H1 (cell line): ENCODE results near the gene TOM1L2. TPM values are rescaled to one million over a fixed set of nuclear protein-coding genes. Genes with fewer than 3 reads are reported as not detected.

ENCODE experiments used
- CTCF ChIA-PET: fragments of 300-600 bp; sonication (Branson Sonifier 250); formaldehyde crosslinking; loops from one replicate; lab custom pipeline; 2021; ENCODE audit not compliant: partially characterized antibody; lab: Charles Lee
- POLR2A ChIA-PET: fragments of 300-600 bp; sonication (Branson Sonifier 250); formaldehyde crosslinking; loops from one replicate; lab custom pipeline; 2021; ENCODE audit warnings: inconsistent platforms; ENCODE audit not compliant: partially characterized antibody; lab: Charles Lee
- DNase-seq, 2 experiments: peaks; one replicate each; pipeline versions ENCODE4 v3.0.0 to v3.0.0-alpha.2; 2010 to 2022; ENCODE audit warnings: low spot score in 2 of 2, low read depth in 1 of 2, mixed read lengths in 1 of 2
- FAIRE-seq: peaks from 2 replicates; lab custom pipeline; 2011; peaks lifted over from hg19 to GRCh38; lab: Jason Lieb, UNC
- H2AFZ ChIP-seq: 2 replicates; pipeline ENCODE4 v1.8.1; 2012; ENCODE audit warnings: low read length, inconsistent platforms
- H2AK5ac ChIP-seq: 2 replicates; pipeline ENCODE4 v1.6.1; 2013; ENCODE audit warnings: low read depth, low read length
- H2BK120ac ChIP-seq: replicated peaks from 2 replicates; pipeline ENCODE3; 2013; ENCODE audit warnings: low read depth, low read length, inconsistent platforms
- H2BK12ac ChIP-seq: 2 replicates; pipeline ENCODE4 v1.6.1; 2013; ENCODE audit warnings: low read depth, low read length
- H2BK15ac ChIP-seq: 2 replicates; pipeline ENCODE4 v1.6.1; 2013; ENCODE audit warnings: low read length
- H2BK20ac ChIP-seq: 2 replicates; pipeline ENCODE4 v1.6.1; 2013; ENCODE audit warnings: low read length
- H2BK5ac ChIP-seq: 2 replicates; pipeline ENCODE4 v1.6.1; 2013; ENCODE audit warnings: low read depth, low read length
- H3K14ac ChIP-seq: 2 replicates; pipeline ENCODE4 v1.6.1; 2013; ENCODE audit warnings: inconsistent platforms; ENCODE audit not compliant: insufficient read length
- H3K18ac ChIP-seq: 2 replicates; pipeline ENCODE4 v1.6.1; 2013; ENCODE audit warnings: low read length; ENCODE audit errors: extremely low read depth
- H3K23ac ChIP-seq: 2 replicates; pipeline ENCODE4 v1.6.1; 2013; ENCODE audit warnings: inconsistent platforms; ENCODE audit not compliant: insufficient read length
- H3K23me2 ChIP-seq: 2 replicates; pipeline ENCODE4 v1.6.1; 2013; ENCODE audit warnings: low read depth, low read length
- H3K27ac ChIP-seq: 2 replicates; pipeline ENCODE4 v1.6.1; 2011; ENCODE audit warnings: low read depth, low read length, inconsistent platforms
- H3K27me3 ChIP-seq, 4 experiments: replicated peaks in 1 of 4; 1 replicate in 1 of 4; 2 replicates in 3 of 4; pipeline versions ENCODE4 v1.6.1 to v1.8.1; 2011 to 2013; ENCODE audit warnings: low read length in 3 of 4, mild to moderate bottlenecking in 3 of 4, inconsistent platforms in 2 of 4, mixed read lengths in 2 of 4, moderate library complexity in 1 of 4; ENCODE audit not compliant: control insufficient read depth in 3 of 4, insufficient read depth in 3 of 4; ENCODE audit errors: extremely low read depth in 1 of 4
- H3K36me3 ChIP-seq, 4 experiments: 2 replicates each; pipeline versions ENCODE4 v1.6.1 to v1.8.1; 2011 to 2013; ENCODE audit warnings: mild to moderate bottlenecking in 4 of 4, low read length in 3 of 4, moderate library complexity in 2 of 4, control low read depth in 1 of 4, inconsistent platforms in 1 of 4; ENCODE audit not compliant: insufficient read depth in 4 of 4, control insufficient read depth in 2 of 4
- H3K4ac ChIP-seq: replicated peaks from 2 replicates; pipeline ENCODE3; 2013; ENCODE audit warnings: low read length, low read depth, mixed read lengths, inconsistent platforms; ENCODE audit not compliant: insufficient read length
- H3K4me1 ChIP-seq, 4 experiments: replicated peaks in 1 of 4; 1 replicate in 1 of 4; 2 replicates in 3 of 4; pipeline versions ENCODE4 v1.6.1 to v1.8.1; 2011 to 2013; ENCODE audit warnings: low read length in 3 of 4, inconsistent platforms in 2 of 4, mixed read lengths in 1 of 4; ENCODE audit not compliant: insufficient read depth in 4 of 4, control insufficient read depth in 3 of 4
- H3K4me2 ChIP-seq, 2 experiments: 2 replicates each; pipeline versions ENCODE4 v1.6.1 to v1.8.1; 2011 to 2013; ENCODE audit warnings: low read depth in 2 of 2, low read length in 2 of 2, control low read depth in 1 of 2, inconsistent platforms in 1 of 2, mild to moderate bottlenecking in 1 of 2; ENCODE audit not compliant: insufficient read depth in 1 of 2
- H3K4me3 ChIP-seq, 4 experiments: fragments of 200-600, 300-600 bp in 1 of 4; sonication (generic), shearing (Covaris generic), sonication (Bioruptor Twin) in 1 of 4; 2 replicates each; pipeline versions ENCODE4 v1.5.1 to v1.8.1; 2011 to 2016; ENCODE audit warnings: low read length in 4 of 4, low read depth in 3 of 4, control low read depth in 2 of 4, inconsistent platforms in 2 of 4, mild to moderate bottlenecking in 2 of 4, mixed read lengths in 1 of 4, moderate library complexity in 1 of 4; ENCODE audit not compliant: insufficient read depth in 2 of 4; ENCODE audit errors: extremely low read depth in 1 of 4
- H3K56ac ChIP-seq: replicated peaks from 2 replicates; pipeline ENCODE3; 2013; ENCODE audit warnings: low read depth, mild to moderate bottlenecking, mixed read lengths, low read length, inconsistent platforms; ENCODE audit not compliant: insufficient read length
- H3K79me1 ChIP-seq: 2 replicates; pipeline ENCODE4 v1.6.1; 2013; ENCODE audit warnings: low read depth, low read length, control low read depth
- H3K79me2 ChIP-seq, 2 experiments: 2 replicates each; pipeline versions ENCODE4 v1.6.1 to v1.8.1; 2012 to 2013; ENCODE audit warnings: low read length in 2 of 2, mild to moderate bottlenecking in 2 of 2, inconsistent platforms in 1 of 2; ENCODE audit not compliant: insufficient read depth in 2 of 2, control insufficient read depth in 1 of 2
- H3K9ac ChIP-seq, 4 experiments: replicated peaks in 1 of 4; 1 replicate in 1 of 4; 2 replicates in 3 of 4; pipeline versions ENCODE4 v1.6.1 to v1.8.1; 2011 to 2013; ENCODE audit warnings: low read depth in 3 of 4, low read length in 3 of 4, control low read depth in 2 of 4, mild to moderate bottlenecking in 2 of 4, moderate library complexity in 2 of 4, inconsistent platforms in 1 of 4; ENCODE audit errors: extremely low read depth in 1 of 4
- H3K9me3 ChIP-seq, 2 experiments: 2 replicates each; pipeline versions ENCODE4 v1.6.1 to v1.8.1; 2012 to 2013; ENCODE audit warnings: mild to moderate bottlenecking in 2 of 2, moderate library complexity in 2 of 2, control low read depth in 1 of 2, inconsistent platforms in 1 of 2, low read depth in 1 of 2, low read length in 1 of 2, mixed read lengths in 1 of 2; ENCODE audit not compliant: insufficient read depth in 2 of 2
- H4K20me1 ChIP-seq, 2 experiments: replicated peaks in 1 of 2; 2 replicates each; pipeline versions ENCODE3 to v1.8.1; 2011 to 2013; ENCODE audit warnings: inconsistent platforms in 2 of 2, low read length in 2 of 2, mild to moderate bottlenecking in 1 of 2; ENCODE audit not compliant: insufficient read depth in 2 of 2, control insufficient read depth in 1 of 2
- H4K5ac ChIP-seq: 2 replicates; pipeline ENCODE4 v1.6.1; 2013; ENCODE audit warnings: low read length, low read depth, mixed read lengths, inconsistent platforms; ENCODE audit not compliant: insufficient read length
- H4K8ac ChIP-seq: 2 replicates; pipeline ENCODE4 v1.8.0; 2013; ENCODE audit warnings: mild to moderate bottlenecking, moderate library complexity, low read length, inconsistent platforms; ENCODE audit not compliant: insufficient read depth; ENCODE audit errors: extremely low read depth
- H4K91ac ChIP-seq: replicated peaks from 2 replicates; pipeline ENCODE3; 2013; ENCODE audit warnings: low read length, mixed read lengths, inconsistent platforms; ENCODE audit not compliant: insufficient read length
- CHD2 ChIP-seq: IDR thresholded peaks from 2 replicates; pipeline ENCODE4 v1.6.1; 2012; ENCODE audit warnings: low read length, improper control_type of control experiment
- JUND ChIP-seq: IDR thresholded peaks from 2 replicates; pipeline ENCODE4 v1.6.1; 2011; ENCODE audit warnings: mild to moderate bottlenecking, improper control_type of control experiment, low read length
- WGBS, 2 experiments: shearing (Covaris generic) in 1 of 2; methylation state at CpG; one replicate each; pipeline versions ENCODE4 v1.1.6 to v1.1.7; 2013 to 2015; ENCODE audit warnings: low lambda C conversion rate in 2 of 2, mixed read lengths in 2 of 2, inconsistent platforms in 1 of 2, low coverage in 1 of 2, missing lambda C conversion rate in 1 of 2; ENCODE audit not compliant: insufficient replicate concordance in 2 of 2, insufficient coverage in 1 of 2, insufficient read length in 1 of 2; ENCODE audit errors: extremely low coverage in 1 of 2, missing lambda C conversion rate in 1 of 2; 5-methylcytosine and 5-hydroxymethylcytosine counted together
- polyA plus RNA-seq, 7 experiments: library from polyadenylated mRNA; depleted of rRNA in 3 of 7; stranded (reverse) in 5 of 7; unstranded in 2 of 7; fragments of >200 nt in 5 of 7; fragments of 200-250 nt in 2 of 7; gene quantifications; 1 replicate in 5 of 7; 2 replicates in 1 of 7; 4 replicates in 1 of 7; pipeline versions ENCODE4 v1.2.1 to v1.2.3, GENCODE V29; 2011 to 2013; ENCODE audit warnings: missing spikeins in 2 of 7, mixed read lengths in 2 of 7
- total RNA-seq: library from RNA; stranded (reverse); fragmentation: NEBNext Ultra II Directional; extraction: Animal tissue kit (Norgen Biotek cat#: 25700); gene quantifications from 2 replicates; pipeline ENCODE4 v1.2.1, GENCODE V29; 2021

The TOM1L2 gene
- total and polyA plus RNA-seq, 2 of the 8 experiments (the other 6 are each of a cell fraction or from before 2014, with no cell fraction given): 2.0 to 3.4 TPM

DNA sequence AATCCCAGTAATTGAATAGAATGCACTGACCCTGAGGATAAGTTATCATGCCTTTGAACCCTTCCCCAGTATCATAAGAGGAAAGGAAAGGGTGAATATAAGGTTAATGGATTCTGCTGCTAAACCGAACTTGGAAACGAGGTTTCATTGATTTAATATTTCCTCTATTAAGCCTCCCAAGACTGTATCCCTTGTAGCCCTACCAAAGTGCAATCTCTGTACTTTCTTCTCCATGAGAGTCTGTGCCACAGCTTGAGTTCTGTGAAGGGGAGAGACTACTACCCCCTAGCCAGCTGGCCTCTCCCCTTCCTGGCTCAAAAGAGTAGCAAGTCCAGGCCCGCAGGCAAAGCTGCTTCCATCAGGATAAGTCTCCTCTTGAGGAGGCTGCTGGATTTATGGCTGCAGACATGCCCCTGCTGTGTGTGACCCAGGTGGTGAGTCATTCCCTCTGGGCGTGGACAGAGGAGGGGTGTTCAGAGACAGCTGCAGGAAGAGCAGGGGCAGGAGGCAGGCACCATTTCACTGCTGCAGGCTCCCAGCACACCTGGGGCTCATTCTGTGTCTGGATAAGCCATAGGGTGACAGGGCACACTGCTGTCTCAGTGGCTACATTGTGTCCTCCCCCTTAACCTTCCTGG is 58.4 kb downstream of the TOM1L2 start:
- no peak overlapping the region for H4K91ac ChIP-seq
- H3K9ac ChIP-seq: no peak overlapping the region
- 0 out of 2 replicates have a peak overlapping the region, but pooled peaks have one; percentile 48 for H3K18ac ChIP-seq
- H3K79me2 ChIP-seq: no peaks in the 10 kb centered on the region
- no peak for FAIRE-seq
- no peak overlapping the region for H3K4ac ChIP-seq
- H2AFZ ChIP-seq: no peak overlapping the region
- 80% methylated on average over 4 of the region's 4 CpGs; no CpG with 5 or more reads in 1 of the 2 experiments for WGBS, 2 experiments
- H3K56ac ChIP-seq: no peak overlapping the region
- no peak overlapping the region for H4K5ac ChIP-seq
- no peak overlapping the region for H2BK12ac ChIP-seq
- no peak overlapping the region for H2BK20ac ChIP-seq
- peaks cover 0 to 3% (median under 1%) of the 10 kb centered on the region in 4 experiments; a peak in 3 of 7 replicates for H3K4me1 ChIP-seq
- TF ChIP-seq CHD2: no peak
- peak; percentile 75; the same call in 1 of the 2 replicates for TF ChIP-seq JUND
- no peak overlapping the region for H3K4me3 ChIP-seq
- no peaks in the 10 kb centered on the region for H4K20me1 ChIP-seq
- H2BK120ac ChIP-seq: no peak overlapping the region
- no peaks in the 10 kb centered on the region for H3K23me2 ChIP-seq
- no peaks in the 10 kb centered on the region for H3K79me1 ChIP-seq
- ChIA-PET CTCF (interaction anchor here (0.8 to 9.5 kb wide), 5 partner anchors 13 to 133 kb away, joined by 3 to 85 read pairs (median 3); no protein-coding TSS in a partner anchor), POLR2A (interaction anchor here (1.0 to 1.4 kb wide), 2 partner anchors 12 to 77 kb away, joined by 3 to 4 read pairs; partner anchors contain the start of gene SREBF1)
- H3K36me3 ChIP-seq: no peaks in the 10 kb centered on the region
- no peak overlapping the region for H3K4me2 ChIP-seq
- no peak overlapping the region for H3K23ac ChIP-seq
- H3K27me3 ChIP-seq: no peaks in the 10 kb centered on the region; a peak in 1 of 7 replicates
- H4K8ac ChIP-seq: no peak overlapping the region; the same call in 1 of the 2 replicates
- no peak overlapping the region for H2BK5ac ChIP-seq
- DNase-seq: peak in 1 of 2 experiments; percentile 62
- no peak overlapping the region for H2AK5ac ChIP-seq
- H3K9me3 ChIP-seq: peaks cover 0 to 4% of the 10 kb centered on the region in 2 experiments; a peak in 1 of 4 replicates
- no peak overlapping the region for H3K27ac ChIP-seq
- no peak overlapping the region for H2BK15ac ChIP-seq
- H3K14ac ChIP-seq: no peak overlapping the region
